Activated CD8-positive, alpha-beta memory T cell treated with anti-CD3 and anti-CD28 coated beads for 36 hours (primary cell): Measurements from ENCODE around the gene ELP2. TPM values are rescaled to one million over a fixed set of nuclear protein-coding genes. Genes with fewer than 3 reads are reported as not detected.
"Not testable (repeated sequence)": the region's sequence is repeated elsewhere in the genome, so short reads cannot be mapped to it uniquely, and the experiment has no call there.

Source experiments
- CTCF ChIA-PET: fragments of 350-600 bp; sonication (Branson Sonifier 250); formaldehyde crosslinking; loops from one replicate; lab custom pipeline; 2021; ENCODE audit warnings: antibody characterized with exemption; lab: Charles Lee
- POLR2A ChIA-PET: fragments of 350-600 bp; sonication (Branson Sonifier 250); formaldehyde crosslinking; loops from one replicate; lab custom pipeline; 2021; ENCODE audit warnings: antibody characterized with exemption; lab: Charles Lee
- total RNA-seq, 2 experiments: library from RNA; stranded (reverse); gene quantifications; one replicate each; pipeline ENCODE4 v1.2.3, GENCODE V29; 2021

The ELP2 gene
- total RNA-seq, result 10 to 100 TPM; 83.8 to 85.6 TPM

GRCh38 chr18:36129300-36130038 is at the start of gene ELP2, which contains the start of gene SLC39A6:
Gene ELP2 (plus strand): TSS chr18:36129899. CDS start chr18:36129934, 35 bp downstream.
Gene SLC39A6 (minus strand): TSS chr18:36129340. CDS start chr18:36127007, 2,333 bp downstream.
- CTCF ChIA-PET, result interaction anchor here (1.2 to 1.5 kb wide), 2 partner anchors 8 to 34 kb away, joined by 3 to 5 read pairs; no protein-coding TSS in a partner anchor
- POLR2A ChIA-PET, result interaction anchor here (0.6 to 2.0 kb wide), 3 partner anchors 21 to 513 kb away, joined by 3 to 7 read pairs (median 3); no protein-coding TSS in a partner anchor

- CTCF ChIA-PET, result not testable (repeated sequence)
- POLR2A ChIA-PET, result interaction anchor here (0.6 kb wide), 1 partner anchor 109 kb away, joined by 4 read pairs; no protein-coding TSS in a partner anchor
Observed at GRCh38 chr18:36081118-36081517, 48.6 kb upstream of the ELP2 start.

- POLR2A ChIA-PET, result no interaction called here
- CTCF ChIA-PET, result no interaction called here
Observed at GRCh38 chr18:36083729-36084128, 46.0 kb upstream of the ELP2 start.

- CTCF ChIA-PET, result interaction anchor here (0.7 to 1.2 kb wide), 3 partner anchors 11 to 67 kb away, joined by 3 to 4 read pairs (median 3); no protein-coding TSS in a partner anchor
- POLR2A ChIA-PET, result no interaction called here
Observed at GRCh38 chr18:36085195-36085594, 44.5 kb upstream of the ELP2 start.

GRCh38 chr18:36086186-36086585 is 43.5 kb upstream of the ELP2 start:
- ChIA-PET CTCF (interaction anchor here (0.9 kb wide), 1 partner anchor 10 kb away, joined by 4 read pairs; no protein-coding TSS in a partner anchor), POLR2A (no interaction called here)

GRCh38 chr18:36088256-36088655 is 41.4 kb upstream of the ELP2 start:
- CTCF ChIA-PET, result no interaction called here
- POLR2A ChIA-PET, result no interaction called here

GRCh38 chr18:36089001-36089400 is 40.7 kb upstream of the ELP2 start:
- ChIA-PET POLR2A (no interaction called here), CTCF (no interaction called here)

GRCh38 chr18:36092116-36092515 is 37.6 kb upstream of the ELP2 start:
- POLR2A ChIA-PET, CTCF ChIA-PET: not testable (repeated sequence)

- ChIA-PET CTCF (no interaction called here), POLR2A (no interaction called here)
Observed at GRCh38 chr18:36094431-36094830, 35.3 kb upstream of the ELP2 start.

- CTCF ChIA-PET, result interaction anchor here (0.8 to 2.4 kb wide), 7 partner anchors 10 to 188 kb away, joined by 3 to 9 read pairs (median 4); partner anchors contain the start of genes ELP2 and SLC39A6
- POLR2A ChIA-PET, result no interaction called here
Observed at GRCh38 chr18:36095936-36096519, 33.7 kb upstream of the ELP2 start.

GRCh38 chr18:36096955-36097354 is 32.7 kb upstream of the ELP2 start:
- POLR2A ChIA-PET, result no interaction called here
- CTCF ChIA-PET, result interaction anchor here (2.4 kb wide), 1 partner anchor 187 kb away, joined by 9 read pairs; no protein-coding TSS in a partner anchor

GRCh38 chr18:36099311-36099710 is 30.4 kb upstream of the ELP2 start:
- ChIA-PET POLR2A (no interaction called here), CTCF (interaction anchor here (0.7 to 1.5 kb wide), 4 partner anchors 14 to 673 kb away, joined by 3 to 6 read pairs (median 5); no protein-coding TSS in a partner anchor)

GRCh38 chr18:36101943-36102342 is 27.8 kb upstream of the ELP2 start:
- ChIA-PET CTCF (interaction anchor here (0.6 kb wide), 1 partner anchor 83 kb away, joined by 4 read pairs; no protein-coding TSS in a partner anchor), POLR2A (no interaction called here)

- ChIA-PET POLR2A (no interaction called here), CTCF (no interaction called here)
Observed at GRCh38 chr18:36104749-36105148, 24.9 kb upstream of the ELP2 start.

GRCh38 chr18:36107477-36107876 is 22.2 kb upstream of the ELP2 start:
- ChIA-PET POLR2A (no interaction called here), CTCF (interaction anchor here (0.6 to 0.7 kb wide), 2 partner anchors 13 to 42 kb away, joined by 3 to 4 read pairs; no protein-coding TSS in a partner anchor)

- ChIA-PET POLR2A (no interaction called here), CTCF (interaction anchor here (0.6 to 0.7 kb wide), 2 partner anchors 12 to 43 kb away, joined by 3 to 4 read pairs; no protein-coding TSS in a partner anchor)
Observed at GRCh38 chr18:36108196-36108595, 21.5 kb upstream of the ELP2 start.

- CTCF ChIA-PET, result no interaction called here
- POLR2A ChIA-PET, result no interaction called here
Observed at GRCh38 chr18:36108601-36109000, 21.1 kb upstream of the ELP2 start.

- CTCF ChIA-PET, result no interaction called here
- POLR2A ChIA-PET, result no interaction called here
Observed at GRCh38 chr18:36109737-36110136, 20.0 kb upstream of the ELP2 start.

GRCh38 chr18:36112302-36112701 is 17.4 kb upstream of the ELP2 start:
- ChIA-PET POLR2A (no interaction called here), CTCF (no interaction called here)

- CTCF ChIA-PET, result no interaction called here
- POLR2A ChIA-PET, result no interaction called here
Observed at GRCh38 chr18:36114251-36114650, 15.4 kb upstream of the ELP2 start.
